NCI-H510A (cell line): ENCODE data around the gene PTCD3.

Source experiments
- DNase-seq: peaks from one replicate; lab custom pipeline; 2025; lab: John Stamatoyannopoulos, UW

The PTCD3 gene

DNA sequence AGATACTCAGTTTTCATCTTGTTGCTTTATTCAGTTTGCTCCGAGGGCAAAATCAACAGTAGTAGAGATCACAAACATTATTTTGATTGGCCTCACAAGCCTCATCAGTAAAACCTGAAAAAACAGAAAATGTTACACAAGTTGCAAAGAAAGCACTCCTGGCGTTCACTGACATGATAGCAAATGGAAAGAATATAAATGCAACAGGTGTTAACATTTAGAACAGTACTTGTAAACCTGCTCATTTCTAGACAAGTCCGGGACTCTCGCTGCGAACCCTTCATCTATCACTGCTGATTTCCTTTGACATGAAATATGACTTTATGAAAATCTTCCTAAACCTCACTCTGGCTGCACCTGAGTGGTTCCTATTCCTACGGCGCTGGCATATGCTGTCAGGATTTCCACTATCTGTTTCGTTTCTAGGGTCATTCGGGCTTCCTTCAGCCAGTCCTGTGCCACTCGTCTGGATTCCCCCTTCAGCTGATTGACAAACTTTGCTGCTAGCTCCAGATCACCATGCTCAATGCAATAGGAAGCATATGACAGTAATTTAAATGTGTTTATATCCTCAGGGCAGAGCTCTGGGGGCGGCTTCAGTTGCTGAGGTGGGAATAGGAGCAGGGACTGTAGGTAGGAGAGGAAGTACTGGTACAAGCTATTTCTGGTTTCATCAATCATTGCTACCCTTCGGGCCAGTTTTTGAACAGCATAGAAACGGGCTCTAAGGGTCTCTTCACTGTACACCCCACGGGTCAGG, 38.1 kb downstream of the PTCD3 start:
- no peak for DNase-seq

DNA sequence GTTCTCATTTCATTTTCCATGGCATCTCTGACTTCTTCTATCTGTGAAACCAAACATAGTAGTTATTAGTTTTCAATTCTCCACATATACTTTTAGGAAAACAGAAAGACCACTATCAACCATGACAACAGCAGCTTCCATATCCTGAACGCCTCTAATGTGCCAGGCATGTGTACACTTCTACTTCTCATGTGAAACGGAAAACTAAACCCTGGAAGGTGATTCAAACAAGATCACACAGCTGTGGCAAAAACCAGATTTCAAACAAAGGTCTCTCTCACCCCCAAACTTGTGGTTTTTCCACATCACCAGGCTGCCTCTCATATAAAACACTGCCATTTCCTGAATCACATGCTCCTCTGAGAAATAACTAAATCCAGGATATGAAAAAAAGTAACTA, 41.8 kb downstream of the PTCD3 start:
- DNase-seq: no peak

DNA sequence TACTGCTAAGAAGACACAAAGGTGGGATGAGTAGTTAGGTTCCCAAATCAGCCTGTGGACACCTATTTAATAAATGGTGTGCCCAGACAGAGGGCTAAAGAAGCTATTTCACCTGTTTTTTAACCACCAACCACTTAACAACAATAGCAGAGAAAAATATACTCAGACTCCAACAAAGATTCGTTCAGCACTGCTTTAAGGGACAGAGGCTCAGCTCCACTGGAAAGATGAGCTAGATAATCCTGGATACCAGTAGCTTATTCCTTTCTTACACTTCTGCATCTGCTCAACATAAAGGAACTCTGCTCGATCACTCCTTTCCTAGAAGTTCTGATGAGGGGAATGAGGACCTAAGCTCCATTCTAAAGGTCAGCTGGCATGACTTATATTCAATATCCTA, 44.5 kb downstream of the PTCD3 start:
- DNase-seq: no peak

DNA sequence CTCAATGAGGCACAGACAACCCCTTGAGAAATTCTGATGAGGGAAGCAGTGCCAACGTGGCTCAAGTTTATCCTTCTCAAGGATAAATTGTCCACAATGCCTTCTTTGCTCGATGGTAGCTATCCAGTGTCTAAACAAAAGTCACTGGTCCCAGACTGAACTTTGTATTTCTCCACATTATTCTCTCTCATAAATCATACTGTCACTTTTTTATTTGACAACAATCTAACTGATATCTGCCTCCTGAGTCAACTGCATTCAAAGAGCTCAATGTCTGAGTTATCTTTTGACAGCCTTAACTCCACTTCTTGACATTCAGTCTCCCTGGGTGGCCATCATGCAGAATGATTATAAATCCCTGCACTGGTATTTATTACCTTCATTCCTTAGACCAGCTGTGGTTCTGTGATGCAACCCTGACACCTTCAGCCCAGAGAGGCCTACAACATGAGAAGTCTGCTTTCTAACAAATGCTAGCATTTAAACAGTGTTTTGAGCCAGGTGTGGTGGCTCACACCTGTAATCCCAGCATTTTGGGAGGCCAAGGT, 51.0 kb downstream of the PTCD3 start:
- DNase-seq: no peak

DNA sequence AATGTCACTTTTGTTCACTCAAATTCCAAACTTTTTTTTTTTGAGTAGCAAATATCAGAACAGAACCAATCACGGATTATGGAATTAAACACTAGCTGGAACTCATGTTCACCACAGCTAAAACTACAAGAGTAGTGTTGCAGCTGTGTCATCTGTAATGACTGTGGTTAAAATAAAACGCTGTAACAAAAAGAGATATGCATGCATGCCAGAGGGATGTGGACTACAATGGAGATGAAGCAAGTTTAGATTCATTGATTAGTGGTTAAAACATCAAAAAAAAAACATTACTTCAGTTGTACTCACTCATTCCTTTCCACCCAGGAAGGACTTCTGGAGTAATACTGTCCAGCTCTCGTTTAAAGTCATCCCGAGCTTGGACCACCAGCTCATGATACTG, 52.3 kb downstream of the PTCD3 start:
- DNase-seq: no peak

DNA sequence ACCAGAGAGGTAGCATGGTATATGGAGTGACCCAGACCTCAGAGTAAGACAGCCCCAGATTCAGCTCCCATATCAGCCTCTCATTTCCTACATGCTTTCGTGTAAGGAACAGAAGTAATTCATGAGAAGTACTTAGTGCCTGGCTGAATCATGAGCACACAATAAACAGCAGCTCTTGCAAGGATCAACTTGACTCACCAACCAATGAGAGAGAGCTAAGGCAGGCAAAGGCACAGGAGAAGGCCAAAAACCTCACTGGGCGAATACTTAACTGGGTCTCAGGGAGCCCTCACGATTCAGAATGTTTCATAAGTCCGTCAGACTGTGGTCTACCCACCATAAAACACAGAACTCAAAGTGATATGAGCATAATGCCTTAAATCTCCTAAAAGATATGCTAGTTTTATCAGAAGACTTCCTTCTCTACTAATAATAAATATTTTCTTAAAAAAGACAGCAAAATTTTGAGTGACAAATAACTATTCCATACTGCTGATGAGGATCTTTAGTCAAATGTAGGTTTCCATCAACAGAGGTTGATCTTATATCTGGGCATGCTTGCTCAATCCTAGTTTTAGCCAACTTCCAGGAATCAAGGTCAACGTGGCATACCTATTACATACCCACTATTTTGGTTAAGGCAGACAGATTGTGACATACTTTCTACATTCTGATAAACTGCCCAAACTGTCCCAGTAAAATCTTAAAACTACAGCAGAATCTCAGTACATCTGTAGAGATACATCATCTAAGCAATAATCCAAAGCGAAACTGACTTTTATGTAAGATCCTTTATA, 54.3 kb downstream of the PTCD3 start:
- no peak for DNase-seq

DNA sequence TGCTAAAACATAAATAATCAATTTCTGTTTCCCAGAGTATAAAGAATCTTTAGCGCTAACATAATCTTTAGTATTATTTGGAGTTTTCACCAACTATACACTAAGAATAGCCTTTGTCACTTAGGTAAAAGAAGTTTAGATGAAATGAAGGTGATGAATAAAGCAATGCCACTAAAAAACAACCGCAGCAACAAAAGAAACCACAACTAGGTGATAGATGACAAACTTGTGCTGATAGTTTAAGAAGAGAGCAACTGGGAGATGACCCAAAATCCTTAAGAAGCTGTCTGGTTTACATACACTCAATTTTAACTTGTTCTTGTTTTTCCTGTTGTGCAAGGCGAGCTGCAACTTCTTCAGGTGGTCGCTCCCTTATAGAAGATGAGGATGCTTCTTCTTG, 64.4 kb downstream of the PTCD3 start:
- DNase-seq: no peak

DNA sequence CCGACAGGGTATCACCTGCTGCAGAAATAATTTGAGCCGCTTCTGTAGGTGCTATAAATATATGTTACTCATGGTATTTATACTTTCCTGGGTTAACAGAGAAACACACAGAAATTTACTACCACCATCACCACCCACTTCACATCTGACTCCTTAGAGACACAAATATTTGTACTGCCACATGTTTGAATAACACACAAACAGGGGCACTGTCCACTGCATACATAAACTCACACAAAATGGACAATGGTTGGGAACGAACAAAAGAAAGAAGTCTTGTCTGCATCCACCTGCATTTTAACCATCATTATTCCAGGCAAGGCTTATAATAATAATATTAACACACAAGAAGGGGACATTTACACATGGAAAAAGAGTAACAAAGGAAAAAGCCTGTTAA, 65.3 kb downstream of the PTCD3 start:
- no peak for DNase-seq

DNA sequence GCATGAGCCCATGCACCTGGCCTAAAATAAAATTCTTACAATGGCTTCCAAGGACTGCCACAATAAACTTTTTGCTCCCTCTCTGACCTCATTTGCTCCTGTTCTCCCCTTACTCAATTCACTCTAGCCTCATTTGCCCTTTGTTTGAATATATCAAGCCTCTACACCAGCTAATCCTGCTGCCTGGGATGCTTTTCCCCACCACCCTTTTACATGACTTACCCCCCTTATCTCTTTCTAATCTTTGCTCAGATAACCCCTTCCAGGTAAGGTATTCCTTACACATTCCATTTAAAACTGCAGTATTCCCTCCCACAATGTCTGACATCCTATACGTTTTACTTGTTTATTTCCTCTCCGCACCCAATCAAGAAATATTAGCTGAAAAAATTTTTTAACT, 66.6 kb downstream of the PTCD3 start:
- no peak for DNase-seq

DNA sequence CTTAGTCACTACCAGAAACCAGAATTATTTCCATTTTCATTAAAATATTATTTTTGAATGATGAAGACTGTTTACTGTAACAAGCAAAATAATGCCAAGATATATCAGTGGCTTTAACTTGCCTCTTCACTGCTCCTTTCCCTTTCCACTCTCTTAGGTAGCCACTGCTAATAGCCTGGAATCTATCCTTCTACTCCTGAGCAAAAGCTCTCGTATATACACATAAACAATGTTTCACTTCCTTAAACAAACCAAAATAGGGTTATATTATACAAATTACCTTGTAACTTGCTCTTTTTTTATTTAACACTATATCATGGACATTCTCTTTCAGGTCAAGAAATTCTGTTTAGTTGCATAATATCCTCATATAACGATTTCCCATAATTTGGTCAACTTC, 68.4 kb downstream of the PTCD3 start:
- no peak for DNase-seq

DNA sequence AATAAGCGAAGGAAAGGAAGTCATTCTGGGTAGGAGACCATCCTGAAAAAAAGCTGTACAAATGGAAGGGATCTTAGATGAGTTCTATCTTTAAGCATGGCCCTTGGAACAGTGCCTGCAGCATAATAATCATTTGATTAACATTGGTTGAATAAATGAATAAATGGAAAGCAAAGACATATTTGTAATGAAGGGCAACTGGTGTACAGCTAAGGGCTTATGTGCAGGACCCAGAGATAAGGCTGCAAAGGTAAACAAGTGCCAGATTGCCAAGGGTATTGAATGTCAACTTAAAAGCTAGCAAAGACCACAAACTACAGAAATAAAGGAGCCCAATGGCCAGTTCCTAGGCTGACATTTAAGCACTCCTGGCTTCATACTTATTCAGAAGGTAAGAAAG, 69.8 kb downstream of the PTCD3 start:
- DNase-seq: no peak

DNA sequence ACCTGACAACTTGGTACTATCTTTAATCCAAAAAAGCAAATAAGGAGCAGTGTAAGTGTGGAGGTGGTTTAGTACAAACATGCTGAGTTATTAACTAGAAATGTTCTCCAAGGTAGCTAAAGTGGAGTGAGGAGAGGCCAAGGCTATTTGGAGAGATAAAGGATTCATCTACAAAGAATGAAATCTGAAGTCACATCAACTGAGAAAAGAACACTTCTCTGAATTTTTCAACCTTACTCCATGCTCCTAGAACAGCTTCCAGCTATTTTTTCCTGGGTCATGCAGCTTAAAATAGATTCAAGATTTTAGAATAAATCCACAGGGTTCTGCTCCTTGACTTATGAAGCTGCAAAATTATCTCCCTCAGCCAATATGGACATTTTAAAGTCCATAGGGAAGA, 70.6 kb downstream of the PTCD3 start:
- no peak for DNase-seq

DNA sequence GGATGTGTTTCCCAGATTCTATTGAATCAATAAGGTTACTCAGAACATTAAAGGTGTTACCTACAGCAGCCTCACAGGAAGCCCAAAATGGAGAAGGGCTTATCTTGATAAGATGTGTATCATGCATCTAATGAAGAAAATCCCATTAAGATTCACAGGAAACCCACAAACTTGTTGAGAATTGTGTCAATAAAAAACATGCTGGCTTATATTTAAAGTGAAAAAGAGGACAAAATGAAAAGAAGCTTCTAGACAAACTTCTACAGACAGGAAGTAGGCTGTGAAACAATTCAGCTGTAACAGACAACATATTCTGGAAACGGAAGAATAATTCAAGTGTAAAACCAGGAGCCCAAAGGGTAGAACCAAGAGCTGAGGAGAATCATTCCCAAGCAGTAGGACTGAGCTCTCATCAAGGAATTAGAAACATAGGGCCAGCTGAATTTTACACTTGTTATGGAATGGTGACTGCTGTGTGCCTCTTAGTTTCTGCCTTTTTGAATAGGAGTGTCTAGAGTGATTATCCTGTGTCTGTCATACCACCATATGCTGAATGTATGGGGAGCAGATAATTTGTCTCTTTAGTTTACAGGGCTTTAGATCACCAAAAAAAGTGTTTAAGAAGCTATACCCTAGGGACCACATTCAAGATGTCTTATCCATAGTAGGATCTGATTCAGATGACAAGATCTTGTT, 79.6 kb downstream of the PTCD3 start:
- DNase-seq: no peak

DNA sequence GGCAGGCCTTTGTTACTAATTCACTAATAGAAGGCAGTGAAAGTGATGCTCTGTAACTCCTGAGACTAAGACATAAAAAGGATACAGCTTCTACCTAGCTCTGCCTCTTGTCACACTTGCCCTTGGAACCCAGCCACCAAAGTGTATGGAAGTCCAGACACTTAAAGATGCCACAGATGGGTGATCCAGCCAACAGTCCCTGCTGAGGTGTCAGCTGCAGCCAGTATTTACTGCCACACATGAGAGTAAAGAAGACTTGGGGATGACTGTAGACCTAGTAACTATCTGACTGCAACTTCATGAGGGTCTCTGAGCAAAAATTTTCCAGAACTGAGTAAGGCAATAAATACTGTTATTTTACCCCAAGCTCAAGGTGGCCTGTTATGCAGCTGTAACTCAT, 80.4 kb downstream of the PTCD3 start:
- DNase-seq: no peak

DNA sequence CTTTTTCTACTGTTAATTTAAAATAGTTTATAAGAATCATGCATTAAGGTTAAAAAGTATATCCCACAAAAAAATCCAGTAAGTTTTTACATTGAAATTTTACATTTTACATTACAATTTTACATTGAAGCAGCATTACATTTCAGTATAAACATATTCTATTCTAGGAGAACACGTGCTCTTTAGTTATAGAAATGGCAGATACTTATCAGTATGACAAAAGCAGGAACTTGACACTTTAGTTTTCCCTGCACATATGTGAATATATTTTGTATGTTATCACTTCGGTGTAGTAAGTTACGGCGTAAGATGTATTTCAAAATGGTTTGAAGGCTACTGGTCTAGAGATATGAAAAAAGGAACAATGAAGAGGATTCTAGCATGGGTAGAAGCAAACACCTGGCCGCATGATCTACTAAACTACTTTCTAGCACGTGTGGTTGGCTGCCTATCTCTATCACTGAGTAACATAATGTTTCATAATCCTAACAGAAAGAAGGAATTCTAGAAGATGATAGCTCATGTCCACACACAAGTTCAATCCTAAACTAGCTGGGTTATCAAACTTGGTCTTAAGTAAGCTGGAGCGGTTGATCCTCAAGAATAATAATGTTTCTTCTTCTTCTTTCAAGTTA, 83.9 kb downstream of the PTCD3 start:
- no peak for DNase-seq
